Measurements from ENCODE around the gene BRPF1. TPM values are rescaled to one million over a fixed set of nuclear protein-coding genes. Genes with fewer than 3 reads are reported as not detected.

The BRPF1 gene
- total RNA-seq, 4 donors from 2014 or later, result 19.4 to 36.6 (median 20.3) TPM

DNA sequence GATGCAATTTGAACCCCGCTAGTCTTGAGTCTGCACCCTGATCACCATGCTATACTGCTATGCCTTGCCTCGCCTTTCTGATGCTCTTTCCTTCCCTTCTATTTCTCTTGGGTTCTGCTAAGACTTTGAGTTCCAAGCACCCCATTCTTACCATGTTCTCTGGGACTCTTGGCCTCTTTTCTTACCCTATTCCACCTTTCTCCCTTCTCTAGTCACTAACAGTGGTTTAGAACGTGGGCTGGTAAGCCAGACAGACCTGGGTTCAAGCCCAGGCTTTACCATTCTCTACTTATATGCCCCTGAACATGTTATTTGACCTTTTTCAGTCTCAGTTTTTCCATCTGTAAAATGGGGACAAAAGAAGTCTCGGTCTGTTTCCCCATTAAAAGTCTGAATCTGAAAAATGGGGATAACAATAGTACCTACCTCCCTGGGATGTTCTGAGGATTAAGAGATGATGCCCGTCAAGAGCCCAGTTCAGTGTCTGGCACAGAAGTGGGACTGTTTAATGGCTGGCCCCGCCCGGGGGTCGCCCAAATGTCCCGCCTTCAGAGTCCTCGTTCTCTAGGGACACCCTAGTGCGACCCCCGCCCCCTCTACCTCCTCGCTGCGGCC, 60.4 kb downstream of the BRPF1 start:
- intact Hi-C loops (cut with DNase I), result loop anchor here (10.0 kb wide), 1 partner anchor 137 kb away; no protein-coding TSS in a partner anchor
- H3K36me3 ChIP-seq, result peaks cover 8 to 17% of the 10 kb centered on the region in 2 donors

DNA sequence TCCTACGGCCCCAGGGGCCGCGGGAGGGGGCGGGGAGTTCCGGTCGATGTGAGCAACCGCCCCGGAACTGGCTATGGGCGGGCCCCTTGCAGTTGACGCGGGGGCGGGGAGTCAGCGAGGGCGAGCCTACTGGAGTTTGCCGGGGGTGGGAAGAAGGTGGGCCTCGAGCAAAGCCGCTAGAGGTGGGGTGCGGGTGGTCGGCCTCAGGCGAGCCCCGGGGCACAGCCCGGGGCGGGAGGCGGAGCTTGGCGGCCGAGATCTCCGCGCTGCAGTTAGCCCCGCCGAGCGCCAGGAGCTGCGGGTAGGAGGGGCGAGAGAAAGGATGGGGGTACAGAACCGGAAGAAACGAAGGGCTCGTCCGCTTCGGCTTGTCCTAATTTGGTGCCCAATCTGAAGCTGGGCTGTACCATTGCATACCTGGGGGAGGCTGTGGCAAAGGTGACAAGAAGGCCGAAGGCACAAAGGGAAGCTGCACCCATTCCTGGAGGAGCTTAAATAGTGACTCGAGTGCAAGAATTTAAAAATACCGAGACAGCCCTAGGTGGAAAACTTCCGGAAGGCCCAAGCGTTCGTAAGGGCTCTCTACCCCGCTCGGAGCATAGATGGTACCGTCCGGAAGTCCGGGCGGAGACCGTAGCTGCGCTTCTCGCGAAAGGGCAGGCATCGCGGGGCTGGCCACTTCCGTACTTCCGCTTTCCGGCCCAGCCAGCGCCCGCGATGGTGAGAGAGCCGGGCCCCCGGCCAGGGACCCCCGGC, 61.0 kb downstream of the BRPF1 start, which contains the start of the genes ARPC4 and TADA3:
Gene ARPC4 (plus strand): TSS at position 678 of the 756 bp plus-strand sequence. CDS start 40 bp downstream, at position 718.
Gene TADA3 (minus strand): TSS at position 69 of the 756 bp plus-strand sequence. CDS start 1,007 bp downstream, outside the sequence.
- Histone ChIP-seq H3K36me3 (peaks cover 10 to 11% of the 10 kb centered on the region in 2 donors), H3K4me1 (peaks cover 12 to 25% of the 10 kb centered on the region in 2 donors), H3K4me3 (replicated peaks in 1 of 3) (peak within 1 kb of the TSS; percentile 64 to 93 (median 92)), H3K27me3 (no peaks in the 10 kb centered on the region), H3K27ac (peak within 1 kb of the TSS; percentile 91 to 98 (median 91)), H3K9me3 (no peaks in the 10 kb centered on the region)
- intact Hi-C loops (cut with DNase I), result loop anchor here (10.0 kb wide), 1 partner anchor 138 kb away; no protein-coding TSS in a partner anchor
- peak; percentile 94 for DNase-seq
- WGBS, 2 donors, result 0 to 1% methylated on average over 24 to 45 of the region's 65 CpGs
- TF ChIP-seq CTCF (IDR thresholded peaks at IDR 0.05) (peak in 2 of 6 experiments; percentile 11 to 46), POLR2A (IDR thresholded peaks at IDR 0.05) (peak; percentile 12 to 66)

More for the DNA sequence above, 60.4 kb downstream of the BRPF1 start:
- no peaks in the 10 kb centered on the region for H3K27me3 ChIP-seq
- peak overlapping the region; percentile 91 to 98 (median 91) for H3K27ac ChIP-seq
- TF ChIP-seq POLR2A (IDR thresholded peaks at IDR 0.05) (no peak), CTCF (IDR thresholded peaks at IDR 0.05) (no peak)
- WGBS, 2 donors, result 19 to 20% methylated on average over 11 to 13 of the region's 14 CpGs
- DNase-seq, result no peak
- H3K4me1 ChIP-seq, result peaks cover 12 to 25% of the 10 kb centered on the region in 2 donors
- no peaks in the 10 kb centered on the region for H3K9me3 ChIP-seq
- peak overlapping the region; percentile 64 to 93 (median 92) for H3K4me3 ChIP-seq (replicated peaks in 1 of 3)

DNA sequence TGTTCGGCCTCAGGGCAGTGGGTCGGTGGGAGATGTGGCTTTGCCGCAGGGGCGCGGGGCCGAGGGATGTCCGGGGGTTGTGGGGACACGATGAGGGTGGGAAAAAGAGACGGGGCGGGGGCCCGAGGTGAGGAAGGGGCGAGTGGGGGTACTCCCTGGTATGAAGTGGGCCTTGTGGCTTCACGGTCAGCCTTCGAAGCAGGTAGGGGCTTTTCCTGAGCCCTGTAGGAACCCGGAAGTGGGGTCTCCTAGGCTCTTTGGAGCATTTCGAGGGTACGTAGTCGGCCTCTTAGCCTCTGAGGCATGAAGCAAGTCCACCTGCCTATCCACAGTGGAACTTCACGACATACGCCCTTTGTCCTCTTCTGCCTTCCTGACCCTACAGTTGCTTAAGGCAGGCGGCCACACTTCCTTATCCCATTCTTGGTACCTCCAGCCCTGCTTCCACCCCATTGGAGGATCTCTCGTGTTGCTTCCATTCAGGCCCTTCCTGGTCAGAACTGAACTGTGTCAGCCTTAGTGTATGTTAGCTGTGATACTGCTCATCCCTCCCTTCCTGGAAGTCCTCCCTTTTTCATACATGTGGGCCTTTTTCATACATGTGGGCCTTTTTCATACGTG, 61.7 kb downstream of the BRPF1 start:
- peaks cover 12 to 25% of the 10 kb centered on the region in 2 donors for H3K4me1 ChIP-seq

GRCh38 chr3:9794400-9794799, 62.9 kb downstream of the BRPF1 start:
- DNase-seq, result no peak
- 96% methylated on average over 11 of the region's 11 CpGs for WGBS, 2 donors
- H3K27me3 ChIP-seq, result no peaks in the 10 kb centered on the region
- H3K27ac ChIP-seq, result no peak overlapping the region
- H3K36me3 ChIP-seq, result peaks cover 19 to 23% of the 10 kb centered on the region in 2 donors
- H3K9me3 ChIP-seq, result no peaks in the 10 kb centered on the region
- no peak overlapping the region for H3K4me3 ChIP-seq (replicated peaks in 1 of 3)
- intact Hi-C loops (cut with DNase I), result loop anchor here (10.0 kb wide), 1 partner anchor 140 kb away; no protein-coding TSS in a partner anchor
- H3K4me1 ChIP-seq, result peaks cover 12 to 25% of the 10 kb centered on the region in 2 donors
- TF ChIP-seq POLR2A (IDR thresholded peaks at IDR 0.05) (no peak), CTCF (IDR thresholded peaks at IDR 0.05) (no peak)

More for the DNA sequence above, 61.7 kb downstream of the BRPF1 start:
- WGBS, 2 donors, result 1 to 3% methylated on average over 20 of the region's 23 CpGs
- intact Hi-C loops (cut with DNase I), result loop anchor here (10.0 kb wide), 1 partner anchor 138 kb away; no protein-coding TSS in a partner anchor
- Histone ChIP-seq H3K4me3 (replicated peaks in 1 of 3) (peak overlapping the region; percentile 64 to 93 (median 92)), H3K27ac (peak overlapping the region; percentile 91 to 98 (median 91)), H3K9me3 (no peaks in the 10 kb centered on the region), H3K27me3 (no peaks in the 10 kb centered on the region), H3K36me3 (peaks cover 14 to 15% of the 10 kb centered on the region in 2 donors)
- no peak for TF ChIP-seq POLR2A (IDR thresholded peaks at IDR 0.05)
- peak in 1 of 6 experiments; percentile 5 for TF ChIP-seq CTCF (IDR thresholded peaks at IDR 0.05)
- DNase-seq, result no peak
